Esophagus (tissue), 2 donors: ENCODE results near the gene NPHP1. TPM values are rescaled to one million over a fixed set of nuclear protein-coding genes. Genes with fewer than 3 reads are reported as not detected.
"Not testable (repeated sequence)": the region's sequence is repeated elsewhere in the genome, so short reads cannot be mapped to it uniquely, and the experiment has no call there.

Experiments
- H3K27ac ChIP-seq, 2 donors: one replicate each; pipeline ENCODE4 v1.5.1; 2013; ENCODE audit warnings: low read depth in 2 of 2, mild to moderate bottlenecking in 2 of 2, inconsistent platforms in 1 of 2, low read length in 1 of 2, moderate library complexity in 1 of 2
- H3K27me3 ChIP-seq, 2 donors: one replicate each; pipeline ENCODE4 v1.6.1; 2013; ENCODE audit warnings: low read length in 2 of 2, control low read depth in 1 of 2, mild to moderate bottlenecking in 1 of 2; ENCODE audit not compliant: insufficient read depth in 2 of 2, control insufficient read depth in 1 of 2
- H3K36me3 ChIP-seq, 2 donors: one replicate each; pipeline ENCODE4 v1.6.1; 2013; ENCODE audit warnings: low read length in 1 of 2; ENCODE audit not compliant: control insufficient read depth in 2 of 2, insufficient read depth in 2 of 2
- H3K4me1 ChIP-seq, 2 donors: one replicate each; pipeline ENCODE4 v1.6.1; 2013; ENCODE audit warnings: low read length in 1 of 2; ENCODE audit not compliant: control insufficient read depth in 2 of 2, insufficient read depth in 2 of 2
- H3K4me3 ChIP-seq, 2 donors: one replicate each; pipeline ENCODE4 v1.5.1; 2013; ENCODE audit warnings: low read length in 2 of 2, mild to moderate bottlenecking in 2 of 2, low read depth in 1 of 2, moderate library complexity in 1 of 2
- H3K9me3 ChIP-seq, 2 donors: one replicate each; pipeline ENCODE4 v1.6.1; 2013; ENCODE audit warnings: mild to moderate bottlenecking in 2 of 2, low read depth in 1 of 2, low read length in 1 of 2, moderate library complexity in 1 of 2; ENCODE audit not compliant: control insufficient read depth in 2 of 2, insufficient read depth in 1 of 2
- WGBS, 2 donors: extraction: QIAGEN DNeasy Blood & Tissue Kit; methylation state at CpG; one replicate each; pipeline ENCODE4 v1.1.7; 2013; 5-methylcytosine and 5-hydroxymethylcytosine counted together
- polyA plus RNA-seq, 2 donors: library from polyadenylated mRNA; stranded (reverse); fragments of 200-250 nt; gene quantifications; one replicate each; pipeline ENCODE4 v1.2.3, GENCODE V29; 2013
- donor health status: healthy with polysubstance abuse.
- donor health status: Bipolar disorder and iron deficiency.

The NPHP1 gene
- polyA plus RNA-seq, 2 donors: 1.5 to 2.3 TPM

DNA sequence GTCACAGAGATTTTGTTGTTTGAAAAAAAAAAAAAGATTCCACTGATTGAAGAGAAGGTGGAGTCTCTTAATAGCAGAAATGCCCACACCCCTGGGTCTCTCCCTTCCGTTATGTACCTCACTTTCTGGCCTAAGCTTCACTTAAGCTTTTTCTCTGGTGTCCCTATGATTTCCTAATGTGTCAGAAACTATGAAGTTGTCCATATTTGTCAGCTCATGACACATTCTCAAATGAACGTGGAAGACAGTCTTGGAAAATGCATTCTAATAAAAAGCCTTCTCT, 83.8 kb downstream of the NPHP1 start:
- Histone ChIP-seq H3K36me3 (no peaks in the 10 kb centered on the region), H3K9me3 (no peaks in the 10 kb centered on the region)
- WGBS, 2 donors: 61 to 77% methylated on average over 2 of the region's 2 CpGs

DNA sequence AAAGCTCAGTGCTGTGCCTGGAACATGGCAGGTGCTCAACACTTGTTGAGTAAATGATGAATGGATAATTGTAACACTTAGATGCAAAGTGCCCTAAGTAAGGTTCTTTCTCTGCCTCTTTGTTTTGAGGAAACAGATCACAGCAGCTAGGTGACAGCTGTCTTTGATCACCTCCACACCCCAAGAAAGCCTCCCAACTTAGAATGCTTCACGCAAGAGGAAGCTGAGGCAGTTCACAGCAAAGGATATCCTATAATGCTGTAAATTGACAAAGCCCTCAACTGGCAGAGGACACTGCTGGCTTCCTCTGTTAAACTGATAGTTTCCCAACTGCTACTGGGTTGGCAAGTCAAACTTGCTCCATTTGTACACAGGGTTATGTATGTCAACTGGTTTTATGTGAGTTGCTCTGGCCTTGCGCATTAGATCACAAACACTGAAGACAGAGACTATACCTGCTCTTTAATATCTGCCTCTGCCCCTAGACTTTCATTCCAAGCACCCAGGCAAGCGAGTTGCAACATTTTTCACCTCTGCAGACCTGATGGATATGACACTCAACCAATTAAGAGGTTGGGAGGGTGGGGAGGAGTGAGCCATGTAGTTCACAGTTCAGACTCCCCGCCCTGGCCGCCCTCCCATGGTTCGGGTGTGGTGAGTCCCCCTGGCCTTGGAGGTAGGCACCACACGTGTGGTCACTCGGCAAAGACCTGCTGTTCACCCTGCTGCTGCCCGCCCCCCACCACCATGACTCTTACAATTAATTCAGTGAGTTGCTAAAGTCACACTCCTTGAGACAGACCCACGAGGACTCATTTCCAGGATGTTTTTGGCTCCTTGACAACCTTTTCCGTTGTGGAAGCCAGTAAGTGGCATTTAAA, 84.4 kb downstream of the NPHP1 start:
- no peaks in the 10 kb centered on the region for H3K36me3 ChIP-seq
- H3K4me1 ChIP-seq: peaks cover 6% of the 10 kb centered on the region in 2 donors
- WGBS, 2 donors: 60 to 62% methylated on average over 11 of the region's 11 CpGs
- H3K4me3 ChIP-seq: no peak overlapping the region
- peak overlapping the region; percentile 72 to 90 for H3K27ac ChIP-seq
- peaks cover 0 to under 1% of the 10 kb centered on the region in 2 donors for H3K9me3 ChIP-seq
- H3K27me3 ChIP-seq: no peaks in the 10 kb centered on the region

More for the DNA sequence above, 83.8 kb downstream of the NPHP1 start:
- no peak overlapping the region for H3K4me3 ChIP-seq
- H3K27ac ChIP-seq: peak overlapping the region; percentile 72 to 90
- H3K27me3 ChIP-seq: no peaks in the 10 kb centered on the region
- peaks cover 5 to 6% of the 10 kb centered on the region in 2 donors for H3K4me1 ChIP-seq

DNA sequence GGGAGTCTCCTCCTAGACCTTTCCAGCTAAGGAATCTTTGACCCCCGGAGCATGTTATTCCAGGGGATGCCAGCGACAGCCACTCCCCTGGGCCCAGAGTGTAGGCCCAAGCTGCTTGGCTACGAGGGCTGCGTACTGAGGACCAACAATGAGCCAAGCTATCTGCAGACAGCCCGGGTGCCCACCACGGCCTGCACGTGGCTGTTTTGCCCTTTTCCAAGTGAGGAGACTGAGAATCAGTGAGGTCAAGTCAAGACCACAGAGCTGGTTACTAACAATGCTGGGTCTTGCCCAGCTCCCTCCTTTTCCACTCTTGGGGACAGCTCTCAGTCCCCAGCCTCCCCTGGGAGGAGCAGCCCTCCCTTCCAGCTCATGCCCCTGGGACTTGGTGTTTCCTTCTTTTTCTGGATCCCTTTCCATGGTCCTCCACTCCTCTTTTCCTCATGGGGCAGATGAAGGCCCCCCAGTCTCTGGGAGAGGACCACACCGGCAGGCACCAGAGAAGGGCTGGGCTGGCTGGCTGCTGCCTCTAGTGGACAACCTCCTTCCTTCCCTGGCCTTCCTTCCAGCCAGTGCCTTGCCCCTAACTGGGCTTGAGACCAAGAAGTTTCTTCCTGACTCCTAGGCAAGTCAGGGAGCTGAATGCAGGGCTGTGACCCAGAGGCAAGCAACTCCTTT, 88.6 kb downstream of the NPHP1 start:
- no peaks in the 10 kb centered on the region for H3K27me3 ChIP-seq
- WGBS, 2 donors: 16 to 18% methylated on average over 8 of the region's 8 CpGs
- peaks cover 5 to 6% of the 10 kb centered on the region in 2 donors for H3K4me1 ChIP-seq
- H3K4me3 ChIP-seq: peak overlapping the region; percentile 66 to 79
- peaks cover 0 to 2% of the 10 kb centered on the region in 2 donors for H3K9me3 ChIP-seq
- H3K36me3 ChIP-seq: no peaks in the 10 kb centered on the region
- H3K27ac ChIP-seq: peak overlapping the region; percentile 71 to 88

DNA sequence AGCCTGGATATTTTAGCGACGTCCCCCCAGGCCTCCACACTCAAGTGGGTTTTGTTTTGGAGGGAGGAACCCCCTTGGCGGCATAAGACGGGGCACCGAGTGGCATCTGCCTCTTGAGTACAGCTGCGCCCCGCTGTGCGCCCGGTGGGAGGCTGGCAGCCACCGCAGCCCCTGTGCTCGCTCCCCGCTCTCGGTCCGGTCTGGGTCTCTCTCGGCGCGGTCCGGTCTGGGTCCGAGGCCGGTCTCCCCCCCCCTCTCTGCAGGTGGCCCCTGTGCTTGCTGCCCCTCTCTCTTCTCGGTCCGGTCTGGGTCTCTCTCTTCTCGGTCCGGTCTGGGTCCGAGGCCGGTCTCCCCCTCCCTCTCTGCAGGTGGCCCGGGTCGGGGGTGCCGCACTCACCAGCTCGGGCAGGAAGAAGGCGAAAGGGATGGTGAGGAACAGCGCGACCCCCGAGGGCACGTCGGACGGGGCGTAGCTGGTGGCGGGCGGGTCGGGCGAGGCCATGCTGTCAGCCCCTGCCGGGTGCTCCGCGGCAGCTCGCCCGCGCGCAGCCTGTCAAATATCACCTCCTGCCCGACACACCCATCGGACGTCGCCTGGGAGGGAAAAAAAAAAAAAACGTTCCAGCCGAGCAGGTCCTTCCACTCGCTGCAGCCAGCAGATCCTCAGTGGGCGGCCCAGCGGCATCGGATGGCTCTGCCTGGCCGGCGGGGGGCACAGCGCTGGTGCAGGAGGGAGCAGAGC, 89.4 kb downstream of the NPHP1 start, which contains the start of gene MALL:
TSS of gene MALL (minus strand) at position 532 of the 742 bp plus-strand sequence. CDS start at position 502, 30 bp downstream.
- WGBS, 2 donors: 7 to 9% methylated on average over 58 to 62 of the region's 62 CpGs
- H3K27ac ChIP-seq: peak within 1 kb of the TSS; percentile 88 to 89
- H3K9me3 ChIP-seq: peaks cover 0 to 2% of the 10 kb centered on the region in 2 donors
- no peaks in the 10 kb centered on the region for H3K36me3 ChIP-seq
- H3K27me3 ChIP-seq: no peaks in the 10 kb centered on the region
- H3K4me1 ChIP-seq: peaks cover 5 to 6% of the 10 kb centered on the region in 2 donors
- peak within 1 kb of the TSS; percentile 66 to 79 for H3K4me3 ChIP-seq

DNA sequence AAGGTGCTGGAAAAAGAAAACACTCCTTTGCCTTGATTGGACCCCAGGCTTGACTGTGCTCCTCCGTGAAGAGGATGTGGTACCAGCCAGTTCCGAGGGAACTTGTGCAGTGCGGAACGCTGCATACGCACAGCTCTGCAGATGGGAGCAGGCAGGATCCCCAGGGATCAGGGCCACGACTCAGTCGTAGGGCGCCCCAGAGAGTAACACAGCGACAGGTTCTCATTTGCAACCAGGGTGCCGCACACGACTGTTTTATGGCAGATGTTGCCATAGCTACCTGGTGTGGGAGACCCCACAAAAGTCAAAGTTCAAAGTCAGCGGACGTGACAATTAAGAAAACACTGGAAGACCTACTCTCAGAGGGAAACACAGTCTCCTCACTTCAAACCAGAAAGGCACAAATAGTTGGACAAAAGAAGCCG, 90.0 kb downstream of the NPHP1 start:
- H3K4me3 ChIP-seq: peak overlapping the region; percentile 66 to 79
- peak overlapping the region; percentile 88 to 89 for H3K27ac ChIP-seq
- 61 to 62% methylated on average over 14 of the region's 14 CpGs for WGBS, 2 donors
- H3K9me3 ChIP-seq: peaks cover 0 to 2% of the 10 kb centered on the region in 2 donors
- H3K27me3 ChIP-seq: no peaks in the 10 kb centered on the region
- no peaks in the 10 kb centered on the region for H3K36me3 ChIP-seq
- H3K4me1 ChIP-seq: peaks cover 5 to 6% of the 10 kb centered on the region in 2 donors

DNA sequence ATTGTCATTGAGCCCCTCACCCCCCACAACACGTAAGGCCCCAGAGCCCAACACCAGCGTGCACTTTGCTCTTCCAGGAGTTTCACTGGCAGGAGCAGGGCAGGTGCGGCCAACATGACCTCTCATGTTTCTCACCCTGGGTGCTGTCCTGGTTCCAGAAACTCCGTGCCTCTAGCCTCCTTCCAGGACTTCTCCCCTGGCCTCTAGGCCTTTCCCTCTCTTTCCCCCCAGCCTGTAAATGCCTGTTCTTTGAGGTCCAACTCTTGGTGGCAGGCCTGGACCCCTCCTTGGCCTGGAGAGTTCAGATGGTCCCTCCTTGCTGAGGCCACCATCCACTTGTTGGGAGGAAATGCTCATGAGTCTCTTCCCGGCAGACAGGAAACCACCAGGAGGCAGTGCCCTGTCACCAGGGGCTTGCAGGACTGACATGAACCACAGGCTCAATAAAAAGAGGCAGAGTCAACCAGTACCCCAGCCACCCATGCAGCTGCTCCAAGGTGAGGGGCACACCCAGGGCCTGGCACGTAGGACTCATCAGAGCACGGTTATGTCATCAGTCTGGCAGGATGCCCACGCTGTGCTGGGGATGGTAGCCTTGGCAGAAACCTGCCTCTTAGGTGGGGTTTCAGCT, 90.7 kb downstream of the NPHP1 start:
- peaks cover 0 to 2% of the 10 kb centered on the region in 2 donors for H3K9me3 ChIP-seq
- H3K4me1 ChIP-seq: peaks cover 5 to 6% of the 10 kb centered on the region in 2 donors
- 44% methylated on average over 8 of the region's 8 CpGs for WGBS, 2 donors
- H3K27me3 ChIP-seq: no peaks in the 10 kb centered on the region
- H3K36me3 ChIP-seq: no peaks in the 10 kb centered on the region
- peak overlapping the region; percentile 66 to 79 for H3K4me3 ChIP-seq
- peak overlapping the region; percentile 88 to 89 for H3K27ac ChIP-seq

DNA sequence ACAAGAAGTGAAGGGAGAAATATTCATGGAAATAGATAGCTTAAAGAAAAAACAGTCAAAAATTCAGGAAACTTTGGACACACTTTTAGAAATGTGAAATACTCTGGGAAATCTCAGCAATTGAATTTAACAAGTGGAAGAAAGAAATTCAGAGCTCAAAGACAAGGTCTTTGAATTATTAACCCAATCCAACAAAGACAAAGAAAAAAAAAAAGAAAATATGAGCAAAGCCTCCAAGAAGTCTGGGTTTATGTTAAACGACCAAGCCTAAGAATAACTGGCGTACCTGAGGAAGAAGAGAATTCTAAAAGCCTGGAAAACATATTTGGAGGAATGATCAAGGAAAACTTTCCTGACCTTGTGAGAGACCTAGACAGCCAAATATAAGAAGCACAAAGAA, 96.5 kb downstream of the NPHP1 start:
- not testable (repeated sequence) for H3K27me3 ChIP-seq, H3K27ac ChIP-seq, H3K9me3 ChIP-seq, H3K36me3 ChIP-seq
- 82 to 92% methylated on average over 2 of the region's 2 CpGs for WGBS, 2 donors
- Histone ChIP-seq H3K4me1 (peaks cover 0 to 16% of the 10 kb centered on the region in 2 donors), H3K4me3 (peak overlapping the region in 1 of 2 donors; percentile 11)

DNA sequence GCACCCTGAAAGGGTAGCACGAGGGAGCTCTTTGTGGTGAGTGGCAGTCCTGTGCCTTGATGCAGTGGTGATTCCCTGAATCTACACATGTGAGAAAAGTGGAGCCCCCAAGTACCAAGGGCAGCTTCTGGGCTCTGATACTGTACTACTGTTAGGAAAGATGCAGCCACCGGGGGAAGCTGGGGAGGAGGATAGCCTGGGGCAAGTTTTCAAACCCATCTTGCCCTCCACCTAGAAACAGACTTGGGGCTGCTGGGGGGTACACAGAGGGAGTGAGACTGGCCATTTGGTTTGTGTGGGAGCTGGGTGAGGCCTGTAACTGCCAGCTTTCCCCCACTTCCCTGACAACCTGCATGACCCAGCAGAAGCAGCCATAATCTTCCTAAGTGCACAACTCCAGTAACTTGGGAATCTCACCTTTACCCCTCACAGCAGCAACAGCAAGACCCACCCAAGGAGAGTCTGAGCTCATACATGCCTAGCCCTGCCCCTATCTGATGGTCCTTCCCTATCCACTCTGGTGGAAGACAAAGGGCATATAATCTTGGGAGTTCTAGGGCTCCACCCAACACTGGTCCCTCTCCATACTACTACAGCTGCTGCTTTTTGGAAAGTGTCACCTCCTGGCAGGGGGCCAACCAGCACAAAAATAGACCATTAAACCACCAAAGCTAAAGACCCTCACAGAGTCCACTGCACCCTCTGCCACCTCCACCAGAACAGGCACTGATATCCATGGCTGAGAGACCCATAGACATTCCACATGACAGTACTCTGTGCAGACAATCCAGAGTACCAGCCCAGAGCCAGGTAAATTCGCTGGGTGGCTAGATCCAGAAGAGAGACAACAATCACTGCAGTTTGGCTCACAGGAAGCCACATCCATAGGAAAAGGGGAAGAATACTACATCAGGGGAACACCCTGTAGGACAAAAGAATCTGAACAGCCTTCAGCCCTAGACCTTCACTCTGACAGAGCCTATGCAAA, 97.4 kb downstream of the NPHP1 start:
- Histone ChIP-seq H3K27ac (peak overlapping the region; percentile 62 to 86), H3K4me1 (peaks cover 2 to 22% of the 10 kb centered on the region in 2 donors), H3K27me3 (no peaks in the 10 kb centered on the region), H3K9me3 (no peaks in the 10 kb centered on the region), H3K36me3 (peaks cover 0 to 2% of the 10 kb centered on the region in 2 donors), H3K4me3 (peak overlapping the region; percentile 11 to 22)
- WGBS, 2 donors: 76 to 79% methylated on average over 3 of the region's 3 CpGs
